Uterus (tissue), 2 donors: ENCODE results near the gene SH3YL1.

ENCODE experiments used
- POLR2A ChIP-seq, 2 donors: fragments of 450-650 bp; IDR thresholded peaks; one replicate each; pipeline ENCODE4 v1.6.1; 2016; ENCODE audit warnings: antibody characterized with exemption in 2 of 2, mild to moderate bottlenecking in 1 of 2, moderate library complexity in 1 of 2
- TF ChIP-seq, protein P1 (sequence below), 4 experiments: fragments of 200-600 bp in 2 of 4; fragments of 450-650 bp in 2 of 4; sonication (generic) in 2 of 4; IDR thresholded peaks; one replicate each; pipeline ENCODE4 v1.5.1; 2016 to 2019; ENCODE audit warnings: antibody characterized with exemption in 4 of 4, mild to moderate bottlenecking in 2 of 4, moderate library complexity in 1 of 4

DNA sequence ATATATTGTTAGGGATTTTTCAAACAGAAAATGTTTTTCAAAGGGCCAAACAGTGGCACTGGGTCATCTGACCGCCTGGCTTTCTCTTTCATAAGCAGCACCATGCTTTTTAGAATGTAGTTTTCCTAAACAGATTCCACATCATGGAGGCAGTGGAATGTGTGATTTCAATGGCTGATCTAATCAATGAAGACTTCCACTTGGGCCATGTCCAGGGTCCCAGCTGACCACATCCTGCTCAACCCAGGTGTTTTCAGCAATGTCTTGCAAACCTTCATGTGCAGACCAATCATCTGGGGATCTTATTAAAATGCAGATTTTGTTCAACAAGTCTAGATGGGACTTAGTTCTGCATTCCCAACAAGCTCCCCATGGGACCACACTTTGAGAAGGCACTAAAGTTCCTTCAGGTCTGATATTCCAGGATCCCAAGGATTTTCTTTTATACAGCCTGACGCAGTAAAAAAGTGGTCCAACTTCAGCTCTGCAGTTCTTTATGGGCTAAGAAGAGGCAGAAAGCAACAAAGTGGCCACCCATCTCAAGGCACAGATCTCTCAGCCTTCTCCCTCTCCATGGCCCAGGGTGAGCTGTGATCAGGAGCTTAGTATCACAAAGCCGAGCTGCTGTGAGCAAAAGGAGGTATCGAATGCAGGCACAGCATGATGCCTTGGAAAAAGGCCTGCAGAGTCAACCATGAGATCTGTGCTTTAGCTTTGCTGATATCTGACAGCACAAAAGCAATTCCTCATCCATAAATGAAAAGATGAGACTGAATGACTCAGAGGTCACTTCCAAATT is 20.4 kb upstream of the SH3YL1 start:
- no peak for TF ChIP-seq POLR2A (IDR thresholded peaks at IDR 0.05)
- TF ChIP-seq, protein P1, sequence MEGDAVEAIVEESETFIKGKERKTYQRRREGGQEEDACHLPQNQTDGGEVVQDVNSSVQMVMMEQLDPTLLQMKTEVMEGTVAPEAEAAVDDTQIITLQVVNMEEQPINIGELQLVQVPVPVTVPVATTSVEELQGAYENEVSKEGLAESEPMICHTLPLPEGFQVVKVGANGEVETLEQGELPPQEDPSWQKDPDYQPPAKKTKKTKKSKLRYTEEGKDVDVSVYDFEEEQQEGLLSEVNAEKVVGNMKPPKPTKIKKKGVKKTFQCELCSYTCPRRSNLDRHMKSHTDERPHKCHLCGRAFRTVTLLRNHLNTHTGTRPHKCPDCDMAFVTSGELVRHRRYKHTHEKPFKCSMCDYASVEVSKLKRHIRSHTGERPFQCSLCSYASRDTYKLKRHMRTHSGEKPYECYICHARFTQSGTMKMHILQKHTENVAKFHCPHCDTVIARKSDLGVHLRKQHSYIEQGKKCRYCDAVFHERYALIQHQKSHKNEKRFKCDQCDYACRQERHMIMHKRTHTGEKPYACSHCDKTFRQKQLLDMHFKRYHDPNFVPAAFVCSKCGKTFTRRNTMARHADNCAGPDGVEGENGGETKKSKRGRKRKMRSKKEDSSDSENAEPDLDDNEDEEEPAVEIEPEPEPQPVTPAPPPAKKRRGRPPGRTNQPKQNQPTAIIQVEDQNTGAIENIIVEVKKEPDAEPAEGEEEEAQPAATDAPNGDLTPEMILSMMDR (IDR thresholded peaks at IDR 0.05), result no peak
